PC-3 (cell line): Measurements from ENCODE around the gene BBS7. TPM values are rescaled to one million over a fixed set of nuclear protein-coding genes. Genes with fewer than 3 reads are reported as not detected.

Experiments used
- ATAC-seq: fragments of 200-7000 bp; cut with Tn5 transposase; 2 replicates; pipeline ENCODE4 v1.9.1; 2020; ENCODE audit warnings: mild to moderate bottlenecking, moderate library complexity
- BruUV-seq: library from RNA; stranded (reverse); fragments of 400-500 nt; replicated peaks from 2 replicates; lab custom pipeline; 2021; lab: Mats Ljungman, UMichigan
- CTCF ChIA-PET: fragments of 300-600 bp; sonication (Branson Sonifier 250); formaldehyde crosslinking; loops from one replicate; lab custom pipeline; 2022; ENCODE audit warnings: antibody characterized with exemption; lab: Charles Lee
- POLR2A ChIA-PET: fragments of 300-600 bp; sonication (Branson Sonifier 250); formaldehyde crosslinking; loops from one replicate; lab custom pipeline; 2022; ENCODE audit warnings: antibody characterized with exemption; ENCODE audit not compliant: unreplicated experiment; lab: Charles Lee
- DNase-seq: peaks from one replicate; pipeline ENCODE4 v3.0.0-alpha.2; 2015
- H2AFZ ChIP-seq: fragments of 300-600 bp; sonication (generic); 2 replicates; pipeline ENCODE4 v1.6.0; 2016; ENCODE audit warnings: antibody characterized with exemption, low read length
- H3F3A ChIP-seq: fragments of 300-600 bp; sonication (generic); one replicate; pipeline ENCODE4 v1.6.0; 2017; ENCODE audit warnings: antibody characterized with exemption, low read length, control low read depth, mild to moderate bottlenecking; ENCODE audit not compliant: unreplicated experiment
- H3K27ac ChIP-seq: fragments of 300-600 bp; sonication (generic); 2 replicates; pipeline ENCODE4 v1.5.1; 2016; ENCODE audit warnings: mild to moderate bottlenecking, low read length
- H3K27me3 ChIP-seq: fragments of 300-600 bp; sonication (generic); 2 replicates; pipeline ENCODE4 v1.6.1; 2016; ENCODE audit warnings: low read length, mixed read lengths
- H3K36me3 ChIP-seq: fragments of 300-600 bp; sonication (generic); 2 replicates; pipeline ENCODE4 v1.6.1; 2016; ENCODE audit warnings: low read depth, mixed run types, low read length, mixed read lengths
- H3K4me1 ChIP-seq: fragments of 300-600 bp; sonication (generic); 2 replicates; pipeline ENCODE4 v1.5.1; 2016; ENCODE audit warnings: low read length; ENCODE audit not compliant: insufficient read depth
- H3K4me2 ChIP-seq: fragments of 300-600 bp; sonication (generic); 2 replicates; pipeline ENCODE4 v1.6.0; 2016; ENCODE audit warnings: low read length
- H3K4me3 ChIP-seq: fragments of 300-600 bp; sonication (generic); 2 replicates; pipeline ENCODE4 v1.5.1; 2016; ENCODE audit warnings: mild to moderate bottlenecking, low read length, mixed read lengths
- H3K79me2 ChIP-seq: fragments of 300-600 bp; sonication (generic); 2 replicates; pipeline ENCODE4 v1.6.1; 2017; ENCODE audit warnings: low read length, mixed read lengths
- H3K9ac ChIP-seq: fragments of 300-600 bp; sonication (generic); 2 replicates; pipeline ENCODE4 v1.6.0; 2016; ENCODE audit warnings: mild to moderate bottlenecking, low read length
- H3K9me2 ChIP-seq: fragments of 300-600 bp; sonication (generic); replicated peaks from 2 replicates; pipeline ENCODE4 v1.6.1; 2016; ENCODE audit warnings: mixed run types, low read length, mixed read lengths
- H3K9me3 ChIP-seq: fragments of 300-600 bp; sonication (generic); 2 replicates; pipeline ENCODE4 v1.6.1; 2016; ENCODE audit warnings: low read length, mixed read lengths
- H4K20me1 ChIP-seq: fragments of 300-600 bp; sonication (generic); 2 replicates; pipeline ENCODE4 v1.6.1; 2016; ENCODE audit warnings: low read length, mixed read lengths
- EZH2 ChIP-seq: fragments of 300-600 bp; sonication (generic); IDR thresholded peaks from one replicate; pipeline ENCODE4 v1.6.1; 2017; ENCODE audit warnings: antibody characterized with exemption, mild to moderate bottlenecking, low read length; ENCODE audit not compliant: unreplicated experiment
- EZH2phosphoT487 ChIP-seq: fragments of 300-600 bp; sonication (generic); IDR thresholded peaks from 2 replicates; pipeline ENCODE4 v1.6.1; 2018; ENCODE audit warnings: mild to moderate bottlenecking, antibody characterized with exemption, low read length, borderline replicate concordance
- intact Hi-C: fragments of 100-400 bp; cut with micrococcal nuclease; formaldehyde crosslinking; loops from 2 replicates; pipeline ENCODE4 v1.9.0; 2023
- total RNA-seq: library from RNA; depleted of rRNA; stranded (reverse); fragments of >200 nt; gene quantifications from 2 replicates; pipeline ENCODE4 v1.2.3, GENCODE V29; 2014
- TF ChIP-seq, protein P1 (sequence below): fragments of 300-600 bp; sonication (generic); conservative IDR thresholded peaks from 2 replicates; pipeline ENCODE4 v1.5.1; 2017; ENCODE audit warnings: antibody characterized with exemption, low read depth, mild to moderate bottlenecking, low read length

BBS7 gene
- total RNA-seq, 1 experiment from 2014 or later, result 10.1 TPM

GRCh38 chr4:121888134-121888533 lies 17.9 kb upstream of the BBS7 start:
- no TSS peak for BruUV-seq
- intact Hi-C loops, result no loop called here
- no peaks in the 10 kb centered on the region for H3K9me2 ChIP-seq
- DNase-seq (no peak), ATAC-seq (no peak)
- no peaks in the 10 kb centered on the region for H3F3A ChIP-seq
- POLR2A ChIA-PET, result no interaction called here
- no peaks in the 10 kb centered on the region for H4K20me1 ChIP-seq
- no peaks in the 10 kb centered on the region for H3K4me1 ChIP-seq
- peaks cover 12% of the 10 kb centered on the region for H3K27me3 ChIP-seq
- H3K79me2 ChIP-seq, result no peaks in the 10 kb centered on the region
- no peak overlapping the region for H3K9ac ChIP-seq
- no peaks in the 10 kb centered on the region for H3K9me3 ChIP-seq
- CTCF ChIA-PET, result no interaction called here
- no peak overlapping the region for H3K4me2 ChIP-seq
- no peak overlapping the region for H3K4me3 ChIP-seq
- TF ChIP-seq EZH2phosphoT487 (no peak), EZH2 (no peak)
- TF ChIP-seq, protein P1, sequence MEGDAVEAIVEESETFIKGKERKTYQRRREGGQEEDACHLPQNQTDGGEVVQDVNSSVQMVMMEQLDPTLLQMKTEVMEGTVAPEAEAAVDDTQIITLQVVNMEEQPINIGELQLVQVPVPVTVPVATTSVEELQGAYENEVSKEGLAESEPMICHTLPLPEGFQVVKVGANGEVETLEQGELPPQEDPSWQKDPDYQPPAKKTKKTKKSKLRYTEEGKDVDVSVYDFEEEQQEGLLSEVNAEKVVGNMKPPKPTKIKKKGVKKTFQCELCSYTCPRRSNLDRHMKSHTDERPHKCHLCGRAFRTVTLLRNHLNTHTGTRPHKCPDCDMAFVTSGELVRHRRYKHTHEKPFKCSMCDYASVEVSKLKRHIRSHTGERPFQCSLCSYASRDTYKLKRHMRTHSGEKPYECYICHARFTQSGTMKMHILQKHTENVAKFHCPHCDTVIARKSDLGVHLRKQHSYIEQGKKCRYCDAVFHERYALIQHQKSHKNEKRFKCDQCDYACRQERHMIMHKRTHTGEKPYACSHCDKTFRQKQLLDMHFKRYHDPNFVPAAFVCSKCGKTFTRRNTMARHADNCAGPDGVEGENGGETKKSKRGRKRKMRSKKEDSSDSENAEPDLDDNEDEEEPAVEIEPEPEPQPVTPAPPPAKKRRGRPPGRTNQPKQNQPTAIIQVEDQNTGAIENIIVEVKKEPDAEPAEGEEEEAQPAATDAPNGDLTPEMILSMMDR, result no peak
- H3K27ac ChIP-seq, result no peak overlapping the region
- H2AFZ ChIP-seq, result no peak overlapping the region
- H3K36me3 ChIP-seq, result no peaks in the 10 kb centered on the region

DNA sequence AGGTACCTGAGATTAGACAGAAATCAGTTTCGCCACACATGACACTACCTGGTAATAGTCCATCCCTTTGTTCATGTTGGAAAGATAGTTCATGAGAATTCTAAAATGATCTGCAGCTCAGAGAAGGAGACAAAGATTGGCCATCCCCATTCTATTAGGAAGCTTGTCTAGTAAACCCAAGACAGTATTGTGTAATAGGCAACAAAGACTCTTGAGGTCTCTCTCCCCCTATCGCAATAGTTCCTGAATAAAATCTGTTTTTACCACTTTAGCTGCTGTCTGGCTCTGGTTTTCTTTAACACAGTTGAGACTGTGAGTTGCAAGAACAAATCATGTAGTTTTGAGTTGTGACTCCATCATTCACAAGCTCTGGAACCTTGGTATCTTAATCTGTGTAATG lies 14.8 kb upstream of the BBS7 start:
- intact Hi-C loops, result no loop called here
- no TSS peak for BruUV-seq

GRCh38 chr4:121881158-121881557 lies 10.9 kb upstream of the BBS7 start:
- ATAC-seq (no peak), DNase-seq (no peak)
- ChIA-PET CTCF (no interaction called here), POLR2A (no interaction called here)
- no peak overlapping the region for H2AFZ ChIP-seq
- H3K27me3 ChIP-seq, result peaks cover 38% of the 10 kb centered on the region
- no peaks in the 10 kb centered on the region for H3K4me1 ChIP-seq
- TF ChIP-seq, protein P1, result no peak
- no peak for TF ChIP-seq EZH2phosphoT487
- TF ChIP-seq EZH2, result no peak
- no TSS peak for BruUV-seq
- no peak overlapping the region for H3K27ac ChIP-seq
- H3K79me2 ChIP-seq, result no peaks in the 10 kb centered on the region
- H3F3A ChIP-seq, result no peaks in the 10 kb centered on the region
- no peaks in the 10 kb centered on the region for H4K20me1 ChIP-seq
- intact Hi-C loops, result no loop called here
- no peaks in the 10 kb centered on the region for H3K36me3 ChIP-seq
- no peak overlapping the region for H3K9ac ChIP-seq
- H3K9me2 ChIP-seq, result no peaks in the 10 kb centered on the region
- H3K9me3 ChIP-seq, result no peaks in the 10 kb centered on the region
- H3K4me2 ChIP-seq, result no peak overlapping the region
- no peak overlapping the region for H3K4me3 ChIP-seq

More for the DNA sequence above, 14.8 kb upstream of the BBS7 start:
- ChIA-PET CTCF (no interaction called here), POLR2A (no interaction called here)
- DNase-seq (no peak), ATAC-seq (no peak)
- Histone ChIP-seq H3K4me3 (no peak overlapping the region), H3K4me2 (no peak overlapping the region), H3K27ac (no peak overlapping the region), H3K4me1 (no peaks in the 10 kb centered on the region), H2AFZ (no peak overlapping the region), H3K9me3 (no peaks in the 10 kb centered on the region), H3K9ac (no peak overlapping the region), H3K27me3 (peaks cover 29% of the 10 kb centered on the region), H3F3A (no peaks in the 10 kb centered on the region), H4K20me1 (no peaks in the 10 kb centered on the region), H3K79me2 (no peaks in the 10 kb centered on the region), H3K36me3 (no peaks in the 10 kb centered on the region), H3K9me2 (no peaks in the 10 kb centered on the region)
- TF ChIP-seq, protein P1, result no peak
- TF ChIP-seq EZH2, result no peak
- TF ChIP-seq EZH2phosphoT487, result no peak
